SH-SY5Y (cell line): Measurements from ENCODE around the gene LMO4.

Experiments
- GATA2 ChIP-seq: IDR thresholded peaks from 2 replicates; pipeline ENCODE4 v1.6.1; 2011; ENCODE audit warnings: mild to moderate bottlenecking, low read depth, low read length
- GATA3 ChIP-seq: IDR thresholded peaks from 2 replicates; pipeline ENCODE4 v1.6.1; 2011; ENCODE audit warnings: low read depth, mild to moderate bottlenecking, low read length, moderate library complexity

GRCh38 chr1:87349036-87349435 is 20.4 kb downstream of the LMO4 start:
- TF ChIP-seq GATA2: no peak
- TF ChIP-seq GATA3: no peak
